ENCODE results near the gene TFDP2.

GRCh38 chr3:142013993-142014392 is 135.4 kb downstream of the TFDP2 start:
- TF ChIP-seq, protein P1, sequence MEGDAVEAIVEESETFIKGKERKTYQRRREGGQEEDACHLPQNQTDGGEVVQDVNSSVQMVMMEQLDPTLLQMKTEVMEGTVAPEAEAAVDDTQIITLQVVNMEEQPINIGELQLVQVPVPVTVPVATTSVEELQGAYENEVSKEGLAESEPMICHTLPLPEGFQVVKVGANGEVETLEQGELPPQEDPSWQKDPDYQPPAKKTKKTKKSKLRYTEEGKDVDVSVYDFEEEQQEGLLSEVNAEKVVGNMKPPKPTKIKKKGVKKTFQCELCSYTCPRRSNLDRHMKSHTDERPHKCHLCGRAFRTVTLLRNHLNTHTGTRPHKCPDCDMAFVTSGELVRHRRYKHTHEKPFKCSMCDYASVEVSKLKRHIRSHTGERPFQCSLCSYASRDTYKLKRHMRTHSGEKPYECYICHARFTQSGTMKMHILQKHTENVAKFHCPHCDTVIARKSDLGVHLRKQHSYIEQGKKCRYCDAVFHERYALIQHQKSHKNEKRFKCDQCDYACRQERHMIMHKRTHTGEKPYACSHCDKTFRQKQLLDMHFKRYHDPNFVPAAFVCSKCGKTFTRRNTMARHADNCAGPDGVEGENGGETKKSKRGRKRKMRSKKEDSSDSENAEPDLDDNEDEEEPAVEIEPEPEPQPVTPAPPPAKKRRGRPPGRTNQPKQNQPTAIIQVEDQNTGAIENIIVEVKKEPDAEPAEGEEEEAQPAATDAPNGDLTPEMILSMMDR (IDR thresholded peaks at IDR 0.05): no peak
- TF ChIP-seq EZH2 (IDR thresholded peaks at IDR 0.05; ENCODE audit: borderline replicate concordance, insufficient read depth, low read depth, low read length, poor library complexity, severe bottlenecking): no peak
